ENCODE measurements around the gene PRR36. TPM values are rescaled to one million over a fixed set of nuclear protein-coding genes. Genes with fewer than 3 reads are reported as not detected.
"Not testable (repeated sequence)": the region's sequence is repeated elsewhere in the genome, so short reads cannot be mapped to it uniquely, and the experiment has no call there.

The PRR36 gene
- total RNA-seq, 3 donors from 2014 or later: 0.59 to 2.0 TPM; not detected in 1

DNA sequence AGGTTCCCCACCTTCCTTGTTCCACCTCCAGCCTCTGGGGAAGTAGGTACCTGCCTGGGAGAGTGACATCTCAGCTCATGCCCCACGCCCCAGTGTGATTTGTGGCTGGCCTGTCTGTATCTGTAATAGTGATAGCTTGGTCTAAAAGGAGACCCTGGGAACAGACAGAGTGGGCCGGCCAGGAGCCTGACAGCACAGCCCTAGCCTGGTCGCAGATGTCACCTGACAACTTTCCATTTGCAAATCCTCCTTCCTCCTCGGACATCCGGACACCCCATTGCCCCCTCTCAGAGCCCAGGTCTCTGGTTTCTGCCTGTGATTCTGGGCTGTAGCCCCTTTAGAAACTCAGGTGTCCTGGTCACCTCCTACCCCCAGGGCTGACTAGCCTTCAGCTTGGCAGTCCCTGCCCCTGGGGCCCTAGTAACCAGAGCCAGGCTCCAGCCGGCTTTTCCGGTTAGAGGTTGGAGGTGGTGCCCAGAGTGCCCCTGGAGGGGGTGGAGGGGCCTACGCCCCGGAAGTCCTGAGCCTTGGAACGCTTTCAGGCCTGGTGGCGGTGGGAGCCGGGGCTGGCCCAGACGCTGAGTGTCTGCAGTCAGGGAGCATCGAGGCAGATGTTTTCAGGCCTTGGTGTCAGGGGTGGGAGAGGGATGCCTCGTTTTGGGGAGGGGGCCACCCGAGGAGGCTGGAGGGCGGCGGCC, 20.6 kb upstream of the PRR36 start:
- DNase-seq (ENCODE audit: low spot score in 2 of 2): peak in 1 of 2 donors; percentile 75
- Histone ChIP-seq H3K4me1 (no peaks in the 10 kb centered on the region), H3K27ac (peak overlapping the region; percentile 83 to 84), H3K27me3 (no peaks in the 10 kb centered on the region), H3K4me3 (peak overlapping the region in 1 of 3 donors; percentile 31), H3K36me3 (no peaks in the 10 kb centered on the region), H3K9me3 (no peaks in the 10 kb centered on the region)
- intact Hi-C loops (cut with DNase I; ENCODE audit: low total_unique reads): no loop called here
- TF ChIP-seq, protein P1, sequence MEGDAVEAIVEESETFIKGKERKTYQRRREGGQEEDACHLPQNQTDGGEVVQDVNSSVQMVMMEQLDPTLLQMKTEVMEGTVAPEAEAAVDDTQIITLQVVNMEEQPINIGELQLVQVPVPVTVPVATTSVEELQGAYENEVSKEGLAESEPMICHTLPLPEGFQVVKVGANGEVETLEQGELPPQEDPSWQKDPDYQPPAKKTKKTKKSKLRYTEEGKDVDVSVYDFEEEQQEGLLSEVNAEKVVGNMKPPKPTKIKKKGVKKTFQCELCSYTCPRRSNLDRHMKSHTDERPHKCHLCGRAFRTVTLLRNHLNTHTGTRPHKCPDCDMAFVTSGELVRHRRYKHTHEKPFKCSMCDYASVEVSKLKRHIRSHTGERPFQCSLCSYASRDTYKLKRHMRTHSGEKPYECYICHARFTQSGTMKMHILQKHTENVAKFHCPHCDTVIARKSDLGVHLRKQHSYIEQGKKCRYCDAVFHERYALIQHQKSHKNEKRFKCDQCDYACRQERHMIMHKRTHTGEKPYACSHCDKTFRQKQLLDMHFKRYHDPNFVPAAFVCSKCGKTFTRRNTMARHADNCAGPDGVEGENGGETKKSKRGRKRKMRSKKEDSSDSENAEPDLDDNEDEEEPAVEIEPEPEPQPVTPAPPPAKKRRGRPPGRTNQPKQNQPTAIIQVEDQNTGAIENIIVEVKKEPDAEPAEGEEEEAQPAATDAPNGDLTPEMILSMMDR (IDR thresholded peaks at IDR 0.05): no peak
- peak in 1 of 3 donors; percentile 43 for TF ChIP-seq POLR2AphosphoS5 (IDR thresholded peaks at IDR 0.05)
- TF ChIP-seq POLR2A (IDR thresholded peaks at IDR 0.05): no peak

DNA sequence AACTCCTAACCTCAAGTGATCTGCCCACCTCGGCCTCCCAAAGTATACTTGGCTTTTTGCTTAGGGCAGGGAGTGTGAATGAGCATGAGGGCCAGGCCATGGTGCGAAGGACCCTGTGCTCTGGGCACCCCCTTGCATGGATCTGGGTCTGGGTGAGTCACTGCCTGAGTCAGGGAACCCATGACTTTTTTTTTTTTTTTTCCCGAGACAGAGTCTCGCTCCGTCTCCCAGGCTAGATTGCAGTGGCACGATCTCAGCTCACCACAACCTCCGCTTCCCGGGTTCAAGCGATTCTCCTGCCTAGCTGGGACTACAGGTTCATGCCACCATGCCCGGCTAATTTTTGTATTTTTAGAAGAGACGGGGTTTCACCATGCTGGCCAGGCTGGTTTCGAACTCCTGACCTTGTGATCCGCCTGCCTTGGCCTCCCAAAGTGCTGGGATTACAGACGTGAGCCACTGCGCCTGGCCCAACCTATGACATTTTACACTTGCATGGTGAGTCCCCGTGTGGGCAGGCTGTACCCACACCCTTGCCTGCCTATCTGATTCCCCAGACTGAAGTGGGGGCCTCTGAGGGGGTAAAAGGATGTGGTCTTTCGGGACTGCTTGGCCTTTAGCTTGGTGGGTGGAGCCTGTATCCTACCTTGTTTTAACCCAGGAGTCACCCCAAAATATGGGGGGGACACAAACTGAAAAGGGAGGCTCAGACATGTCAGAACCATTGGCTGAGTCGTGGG, 19.3 kb upstream of the PRR36 start:
- H3K9me3 ChIP-seq; H3K27ac ChIP-seq; H3K36me3 ChIP-seq; H3K4me1 ChIP-seq; intact Hi-C loops (cut with DNase I; ENCODE audit: low total_unique reads); DNase-seq (ENCODE audit: low spot score in 2 of 2); H3K27me3 ChIP-seq; H3K4me3 ChIP-seq: not testable (repeated sequence)

DNA sequence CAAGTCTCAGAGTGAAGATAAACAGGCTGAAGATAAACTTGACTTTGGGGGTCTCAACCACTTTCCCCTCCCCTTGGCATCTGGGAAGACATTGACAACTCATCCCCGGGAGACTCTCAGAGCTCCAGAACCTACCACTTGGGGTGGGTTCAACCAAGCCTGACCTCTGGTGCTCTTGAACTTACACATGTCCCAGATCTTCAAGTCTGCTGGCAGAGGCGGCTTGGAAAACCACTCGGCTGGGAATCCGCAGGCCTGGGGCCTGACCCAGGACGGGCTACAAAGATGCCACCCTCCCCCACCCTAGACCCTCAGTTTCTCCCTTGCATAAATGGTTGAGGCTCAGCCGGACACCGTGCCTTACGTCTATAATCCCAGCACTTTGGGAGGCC, 14.6 kb upstream of the PRR36 start:
- Histone ChIP-seq H3K9me3 (no peaks in the 10 kb centered on the region), H3K27me3 (no peaks in the 10 kb centered on the region), H3K4me1 (peaks cover 0 to 2% of the 10 kb centered on the region in 2 donors), H3K4me3 (peak overlapping the region; percentile 44 to 79 (median 64)), H3K36me3 (no peaks in the 10 kb centered on the region), H3K27ac (peak overlapping the region; percentile 71 to 84)
- intact Hi-C loops (cut with DNase I; ENCODE audit: low total_unique reads): no loop called here
- DNase-seq (ENCODE audit: low spot score in 2 of 2): no peak
- TF ChIP-seq POLR2A (IDR thresholded peaks at IDR 0.05) (no peak), POLR2AphosphoS5 (IDR thresholded peaks at IDR 0.05) (no peak)
- TF ChIP-seq, protein P1 (IDR thresholded peaks at IDR 0.05): no peak

DNA sequence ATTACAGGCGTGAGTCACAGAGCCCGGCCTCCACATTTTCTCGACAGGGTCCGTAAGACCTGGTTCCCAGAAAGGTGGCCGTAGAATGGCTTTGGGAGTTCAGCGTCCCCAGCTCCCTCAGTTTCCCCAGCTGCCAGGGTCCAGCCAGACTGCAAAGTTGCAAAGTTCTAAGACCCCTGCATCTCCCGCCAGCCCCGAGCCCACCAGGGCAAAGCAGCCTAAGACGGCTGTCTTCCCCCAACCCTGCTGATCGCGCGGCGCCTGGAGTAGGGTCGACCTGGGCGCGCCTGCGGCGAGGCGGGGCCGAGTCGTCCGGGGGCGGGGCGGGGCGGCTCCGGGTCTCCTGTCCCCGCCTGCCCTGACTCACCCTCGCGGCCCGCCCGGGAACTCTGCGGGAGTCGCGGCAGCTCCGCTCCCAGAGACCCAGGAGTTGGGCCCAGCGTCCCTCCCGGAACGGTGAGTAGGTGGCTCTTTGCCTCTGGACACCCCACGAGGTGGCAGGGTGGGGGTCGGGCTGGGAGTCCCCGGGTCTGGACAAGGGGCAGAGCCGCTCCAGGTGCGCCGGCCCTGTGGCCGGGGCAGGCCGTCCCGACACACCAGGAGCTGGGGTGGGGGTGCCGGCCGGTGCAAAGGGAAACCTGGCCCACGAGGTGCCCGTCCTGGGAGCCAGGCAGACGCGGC, 14.1 kb upstream of the PRR36 start, which contains the start of gene LRRC8E:
Gene LRRC8E (plus strand): TSS at position 366 of the 681 bp plus-strand sequence. CDS start 7,094 bp downstream, outside the sequence.
- Histone ChIP-seq H3K36me3 (no peaks in the 10 kb centered on the region), H3K27me3 (no peaks in the 10 kb centered on the region), H3K4me3 (peak within 1 kb of the TSS; percentile 44 to 79 (median 64)), H3K4me1 (peaks cover 0 to 2% of the 10 kb centered on the region in 2 donors), H3K9me3 (no peaks in the 10 kb centered on the region), H3K27ac (peak within 1 kb of the TSS; percentile 71 to 84)
- intact Hi-C loops (cut with DNase I; ENCODE audit: low total_unique reads): no loop called here
- DNase-seq (ENCODE audit: low spot score in 2 of 2): peak in 1 of 2 donors; percentile 74
- TF ChIP-seq POLR2A (IDR thresholded peaks at IDR 0.05) (no peak), POLR2AphosphoS5 (IDR thresholded peaks at IDR 0.05) (peak in 1 of 3 donors; percentile 51)
- TF ChIP-seq, protein P1 (IDR thresholded peaks at IDR 0.05): no peak

DNA sequence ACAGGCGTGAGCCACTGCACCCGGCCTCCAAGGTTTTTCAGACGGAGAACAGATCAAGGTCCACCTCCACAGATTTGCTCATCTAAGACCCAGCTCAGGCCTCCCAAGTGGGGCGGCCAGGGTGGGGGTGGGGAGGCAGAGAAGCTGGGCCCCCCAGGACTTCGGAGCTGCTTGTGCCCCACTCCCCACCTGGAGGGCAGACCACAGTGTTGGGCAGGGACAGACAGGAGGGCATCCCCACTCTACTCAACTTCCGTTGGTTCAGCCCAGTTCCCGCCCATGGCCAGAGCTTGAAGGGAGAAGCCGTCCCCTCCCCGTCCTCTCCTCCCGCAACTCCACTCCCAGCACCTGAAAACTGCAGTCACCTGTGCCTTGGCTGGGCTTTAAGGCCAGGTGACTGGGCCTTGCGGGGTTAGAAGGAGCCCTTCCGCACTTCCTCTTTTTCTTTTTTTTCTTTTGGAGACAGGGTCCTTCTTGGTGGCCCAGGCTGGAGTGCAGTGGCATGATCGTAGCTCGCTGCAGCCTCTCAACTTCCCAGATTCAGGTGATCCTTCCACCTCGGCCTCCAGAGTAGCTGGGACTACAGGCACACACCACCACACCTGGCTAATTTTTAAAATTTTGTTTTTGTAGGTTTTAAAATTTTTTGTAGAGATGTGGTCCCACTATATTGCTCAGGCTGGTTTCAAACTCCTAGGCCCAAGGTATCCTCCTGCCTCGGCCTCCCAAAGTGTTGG, 13.4 kb upstream of the PRR36 start:
- Histone ChIP-seq H3K36me3 (no peaks in the 10 kb centered on the region), H3K4me1 (peaks cover 0 to 2% of the 10 kb centered on the region in 2 donors), H3K9me3 (no peaks in the 10 kb centered on the region), H3K4me3 (peak overlapping the region in 2 of 3 donors; percentile 64 to 79), H3K27ac (no peak overlapping the region), H3K27me3 (no peaks in the 10 kb centered on the region)
- DNase-seq (ENCODE audit: low spot score in 2 of 2): no peak
- intact Hi-C loops (cut with DNase I; ENCODE audit: low total_unique reads): no loop called here
- TF ChIP-seq POLR2AphosphoS5 (IDR thresholded peaks at IDR 0.05): no peak
